Measurements from ENCODE around the gene PEAK1.
"Not testable (repeated sequence)": the region's sequence is repeated elsewhere in the genome, so short reads cannot be mapped to it uniquely, and the experiment has no call there.

Gene PEAK1

GRCh38 chr15:77167406-77167805 is 252.5 kb downstream of the PEAK1 start:
- no peak for TF ChIP-seq CTCF (IDR thresholded peaks at IDR 0.05; ENCODE audit: low read length, missing control alignments)
- no peak overlapping the region for H3K4me3 ChIP-seq (replicated peaks; ENCODE audit: low read depth, low read length)
- no peak for DNase-seq (ENCODE audit: low read depth)

GRCh38 chr15:77163781-77164384 is 256.0 kb downstream of the PEAK1 start:
- no peak for TF ChIP-seq CTCF (IDR thresholded peaks at IDR 0.05; ENCODE audit: low read length, missing control alignments)
- H3K4me3 ChIP-seq (replicated peaks; ENCODE audit: low read depth, low read length), result no peak overlapping the region
- no peak for DNase-seq (ENCODE audit: low read depth)

GRCh38 chr15:77162872-77163633 is 256.9 kb downstream of the PEAK1 start:
- no peak for TF ChIP-seq CTCF (IDR thresholded peaks at IDR 0.05; ENCODE audit: low read length, missing control alignments)
- no peak for DNase-seq (ENCODE audit: low read depth)
- H3K4me3 ChIP-seq (replicated peaks; ENCODE audit: low read depth, low read length), result no peak overlapping the region

DNA sequence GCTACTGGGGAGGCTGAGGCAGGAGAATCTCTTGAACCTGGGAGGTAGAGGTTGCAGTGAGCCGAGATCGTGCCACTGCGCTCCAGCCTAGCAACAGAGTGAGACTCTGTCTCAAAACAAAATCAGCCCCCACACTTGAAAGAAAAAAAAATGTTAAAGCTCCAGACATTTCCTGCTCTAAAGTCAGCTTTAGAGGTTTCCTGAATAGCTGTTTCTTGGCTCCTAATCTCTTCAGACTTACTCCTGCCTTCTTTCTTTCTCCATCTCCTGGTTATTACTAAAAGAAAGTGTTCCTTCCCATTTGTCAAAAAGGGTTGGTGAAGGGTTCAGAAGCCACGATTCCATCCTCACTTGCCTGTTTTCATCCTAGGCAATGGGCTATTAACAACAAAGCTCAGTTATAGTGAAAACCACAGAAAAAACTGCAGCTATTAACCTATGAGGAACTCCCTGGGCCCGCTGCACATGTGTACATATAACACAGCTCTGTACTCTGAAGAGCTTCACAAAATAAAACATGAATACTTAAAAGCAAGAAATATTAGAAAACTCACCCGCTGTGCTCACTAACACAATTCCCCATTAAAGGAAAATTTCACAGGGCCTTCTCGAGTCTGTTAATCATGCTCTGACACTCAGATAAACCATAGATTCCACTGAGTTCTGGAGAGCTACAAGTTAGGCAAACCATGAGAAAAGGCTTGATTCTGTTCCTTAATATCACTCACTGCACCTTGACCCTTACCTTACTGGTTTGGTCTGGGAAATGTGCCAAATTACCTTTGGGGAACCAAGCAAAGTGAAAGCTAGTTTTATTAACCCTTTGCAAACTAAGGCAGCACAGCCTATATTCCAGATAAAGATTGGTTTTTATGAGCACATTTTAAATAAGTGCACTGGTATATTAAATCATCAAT is 259.1 kb downstream of the PEAK1 start:
- no peak for TF ChIP-seq CTCF (IDR thresholded peaks at IDR 0.05; ENCODE audit: low read length, missing control alignments)
- H3K4me3 ChIP-seq (replicated peaks; ENCODE audit: low read depth, low read length), result no peak overlapping the region
- DNase-seq (ENCODE audit: low read depth), result peak; percentile 27

GRCh38 chr15:77156000-77156399 is 263.9 kb downstream of the PEAK1 start:
- not testable (repeated sequence) for DNase-seq (ENCODE audit: low read depth); H3K4me3 ChIP-seq (replicated peaks; ENCODE audit: low read depth, low read length)

- no peak for DNase-seq (ENCODE audit: low read depth)
- TF ChIP-seq CTCF (IDR thresholded peaks at IDR 0.05; ENCODE audit: low read length, missing control alignments), result no peak
- H3K4me3 ChIP-seq (replicated peaks; ENCODE audit: low read depth, low read length), result no peak overlapping the region
Observed at GRCh38 chr15:77148191-77148590, 271.7 kb downstream of the PEAK1 start.

DNA sequence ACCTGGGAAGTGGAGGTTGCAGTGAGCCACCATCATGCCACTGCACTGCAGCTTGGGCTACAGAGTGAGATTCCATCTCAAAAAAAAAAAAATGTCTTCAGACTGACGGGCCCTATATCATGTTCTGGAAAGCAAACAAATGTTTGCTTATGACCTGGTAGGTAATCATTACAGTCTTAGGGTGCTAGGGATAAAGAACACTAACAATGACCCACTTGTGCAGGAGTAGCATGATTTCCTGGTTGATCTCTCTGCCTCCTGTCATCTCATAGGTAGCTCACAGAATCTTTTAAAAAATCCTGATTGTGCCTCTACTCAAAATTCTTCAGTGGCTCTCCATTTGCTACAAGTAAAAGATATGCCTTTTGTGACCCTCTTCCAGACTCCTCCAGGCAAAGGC is 274.5 kb downstream of the PEAK1 start:
- H3K4me3 ChIP-seq (replicated peaks; ENCODE audit: low read depth, low read length), result no peak overlapping the region
- DNase-seq (ENCODE audit: low read depth), result no peak
- TF ChIP-seq CTCF (IDR thresholded peaks at IDR 0.05; ENCODE audit: low read length, missing control alignments), result no peak
